Left lung (tissue), 10 donors: ENCODE measurements around the gene SDCBP2. TPM values are rescaled to one million over a fixed set of nuclear protein-coding genes. Genes with fewer than 3 reads are reported as not detected.

Experiments used
- ATAC-seq: fragments of 200-7000 bp; cut with Tn5 transposase; one replicate; pipeline ENCODE4 v1.9.1; 2020; ENCODE audit warnings: moderate library complexity
- DNase-seq, 4 donors: peaks; one replicate each; pipeline ENCODE4 v3.0.0-alpha.2; 2013 to 2020
- H3K27ac ChIP-seq, 2 donors: fragments of 200-600 bp; sonication (generic) in 1 of 2; one replicate each; pipeline versions ENCODE4 v1.5.0 to v1.8.0; 2020 to 2021
- H3K27me3 ChIP-seq, 2 donors: fragments of 200-600 bp; sonication (generic) in 1 of 2; one replicate each; pipeline versions ENCODE4 v1.5.0 to v1.8.0; 2020 to 2021
- H3K36me3 ChIP-seq, 2 donors: fragments of 200-600 bp; sonication (generic) in 1 of 2; one replicate each; pipeline versions ENCODE4 v1.5.0 to v1.8.0; 2020 to 2021
- H3K4me1 ChIP-seq, 2 donors: fragments of 200-600 bp; one replicate each; pipeline ENCODE4 v1.8.0; 2021
- H3K4me3 ChIP-seq, 2 donors: fragments of 200-600 bp; sonication (generic) in 1 of 2; one replicate each; pipeline versions ENCODE4 v1.5.0 to v1.8.0; 2020 to 2021; ENCODE audit warnings: mild to moderate bottlenecking in 1 of 2
- H3K9me3 ChIP-seq, 2 donors: fragments of 200-600 bp; sonication (generic) in 1 of 2; one replicate each; pipeline versions ENCODE4 v1.5.0 to v1.8.0; 2020 to 2021
- CTCF ChIP-seq, 2 donors: fragments of 200-600 bp; sonication (generic) in 1 of 2; IDR thresholded peaks; one replicate each; pipeline versions ENCODE4 v1.5.0 to v1.8.0; 2021; ENCODE audit warnings: antibody characterized with exemption in 2 of 2
- intact Hi-C, 2 donors: fragments of 100-400 bp; cut with DNase I; formaldehyde crosslinking; loops; one replicate each; pipeline versions ENCODE4 v1.11.2 to v1.14.2; 2022
- polyA plus RNA-seq, 6 donors: library from polyadenylated mRNA; unstranded; fragments of 120-200 nt; gene quantifications; one replicate each; pipeline ENCODE4 v1.2.1, GENCODE V29; 2013; ENCODE audit not compliant: insufficient read length in 6 of 6
- total RNA-seq, 2 donors: library from RNA; stranded (reverse); fragmentation: NEBNext Ultra II Directional; extraction: Animal tissue kit (Norgen Biotek cat#: 25700); gene quantifications; one replicate each; pipeline ENCODE4 v1.2.1, GENCODE V29; 2021
- donor health status: DM: no; HTN: yes; CAD: no.
- donor health status: DM: no; HTN: no; CAD: no.

SDCBP2 gene
- total and polyA plus RNA-seq, 8 donors: 1.8 to 21.5 (median 3.1) TPM

GRCh38 chr20:1325173-1326030 is 3.5 kb downstream of the SDCBP2 start:
- TF ChIP-seq CTCF (IDR thresholded peaks at IDR 0.05): peak in 1 of 2 donors; percentile 51
- Histone ChIP-seq H3K9me3 (no peaks in the 10 kb centered on the region), H3K36me3 (no peaks in the 10 kb centered on the region), H3K4me1 (peaks cover 35 to 83% of the 10 kb centered on the region in 2 donors), H3K27ac (peak overlapping the region; percentile 98 to 99), H3K27me3 (no peaks in the 10 kb centered on the region), H3K4me3 (peak overlapping the region; percentile 72 to 82)
- peak; percentile 96 to 99 (median 98) for DNase-seq
- ATAC-seq: peak; percentile 91
- intact Hi-C loops: loop anchor here in 1 of 2 donors (10.0 kb wide), 1 partner anchor 59 kb away; no protein-coding TSS in a partner anchor

GRCh38 chr20:1324598-1325172 is 4.3 kb downstream of the SDCBP2 start:
- peak overlapping the region; percentile 72 to 82 for H3K4me3 ChIP-seq
- no peaks in the 10 kb centered on the region for H3K27me3 ChIP-seq
- no peaks in the 10 kb centered on the region for H3K36me3 ChIP-seq
- DNase-seq (no peak), ATAC-seq (no peak)
- peaks cover 34 to 76% of the 10 kb centered on the region in 2 donors for H3K4me1 ChIP-seq
- intact Hi-C loops: loop anchor here (5.0 to 10.0 kb wide), 2 partner anchors 60 to 68 kb away; partner anchors contain the start of gene FKBP1A (in 1 of the 2)
- no peaks in the 10 kb centered on the region for H3K9me3 ChIP-seq
- peak overlapping the region; percentile 98 to 99 for H3K27ac ChIP-seq
- no peak for TF ChIP-seq CTCF (IDR thresholded peaks at IDR 0.05)

GRCh38 chr20:1323830-1324597 is 4.9 kb downstream of the SDCBP2 start:
- no peaks in the 10 kb centered on the region for H3K36me3 ChIP-seq
- intact Hi-C loops: loop anchor here (5.0 to 10.0 kb wide), 2 partner anchors 61 to 68 kb away; partner anchors contain the start of gene FKBP1A (in 1 of the 2)
- H3K27ac ChIP-seq: peak overlapping the region; percentile 98 to 99
- no peak for ATAC-seq
- H3K4me3 ChIP-seq: no peak overlapping the region
- no peak for TF ChIP-seq CTCF (IDR thresholded peaks at IDR 0.05)
- peaks cover 34 to 70% of the 10 kb centered on the region in 2 donors for H3K4me1 ChIP-seq
- H3K27me3 ChIP-seq: no peaks in the 10 kb centered on the region
- no peaks in the 10 kb centered on the region for H3K9me3 ChIP-seq
- no peak for DNase-seq

GRCh38 chr20:1323256-1323655 is 5.7 kb downstream of the SDCBP2 start:
- intact Hi-C loops: loop anchor here (5.0 to 10.0 kb wide), 2 partner anchors 62 to 69 kb away; partner anchors contain the start of gene FKBP1A (in 1 of the 2)
- peaks cover 31 to 62% of the 10 kb centered on the region in 2 donors for H3K4me1 ChIP-seq
- no peaks in the 10 kb centered on the region for H3K9me3 ChIP-seq
- H3K36me3 ChIP-seq: no peaks in the 10 kb centered on the region
- no peak for TF ChIP-seq CTCF (IDR thresholded peaks at IDR 0.05)
- no peak overlapping the region for H3K4me3 ChIP-seq
- H3K27me3 ChIP-seq: no peaks in the 10 kb centered on the region
- ATAC-seq (no peak), DNase-seq (no peak)
- H3K27ac ChIP-seq: peak overlapping the region; percentile 98 to 99
